IPS-11a (cell line): Measurements from ENCODE around the gene GRM7.

Experiments used
- H3K4me3 ChIP-seq: one replicate; pipeline ENCODE4 v1.5.1; 2013; ENCODE audit warnings: low read depth, low read length, control low read depth

GRM7 gene

DNA sequence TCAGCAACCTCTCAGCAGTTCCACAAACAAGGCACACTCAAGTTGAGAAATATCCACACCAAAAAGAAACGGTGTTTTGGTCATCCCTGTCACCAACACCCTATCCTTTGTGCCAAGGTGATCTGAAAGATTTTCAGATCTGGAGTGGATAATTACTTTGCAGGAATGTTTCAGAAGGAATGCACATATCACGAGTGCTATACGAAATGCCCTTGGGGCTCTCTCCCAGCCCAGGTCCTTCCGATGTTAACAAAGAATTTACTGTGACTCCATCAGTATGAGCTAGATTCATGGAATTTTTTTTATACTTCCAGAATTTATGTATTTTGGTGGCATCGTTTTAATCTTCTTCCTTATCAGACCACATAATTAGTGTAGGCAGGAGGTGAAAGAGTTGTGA, 105.0 kb downstream of the GRM7 start:
- no peak overlapping the region for H3K4me3 ChIP-seq

DNA sequence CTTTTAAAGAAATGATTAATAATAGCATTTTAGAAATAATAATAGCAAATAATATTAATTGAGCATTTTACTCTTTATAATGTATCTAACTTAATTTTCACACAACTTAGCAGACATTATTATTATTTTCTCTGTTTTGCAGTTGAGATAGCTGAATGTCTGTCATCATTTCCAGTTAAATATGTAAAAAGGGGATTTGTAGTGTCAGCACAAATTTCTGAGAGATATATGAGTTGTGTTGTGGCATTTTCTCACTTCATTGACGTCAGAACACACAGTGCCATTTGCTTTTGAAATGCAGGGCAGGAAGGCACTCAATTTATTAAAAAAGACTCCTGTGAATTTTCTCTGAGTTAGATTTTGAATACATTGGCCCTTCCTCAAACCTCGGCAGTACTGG, 111.0 kb downstream of the GRM7 start:
- H3K4me3 ChIP-seq, result no peak overlapping the region

DNA sequence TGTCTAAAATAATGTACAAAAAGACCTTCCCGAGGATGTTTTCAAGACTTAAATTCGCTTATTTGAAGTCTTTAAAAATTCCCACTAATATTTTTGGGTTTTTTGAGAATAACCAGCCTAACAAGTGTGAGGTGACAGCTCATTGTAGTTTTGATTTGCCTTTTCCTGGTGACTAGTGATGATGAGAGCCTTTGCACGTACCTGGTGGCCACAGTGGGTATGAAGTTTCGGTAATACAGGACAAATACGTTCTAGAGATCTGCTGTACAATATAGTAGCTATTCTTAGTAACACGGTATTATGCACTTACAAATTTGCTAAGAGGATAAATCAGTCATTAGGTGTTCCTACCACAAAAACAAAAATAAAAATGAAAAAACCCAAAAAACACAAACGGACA, 124.9 kb downstream of the GRM7 start:
- H3K4me3 ChIP-seq, result no peak overlapping the region

DNA sequence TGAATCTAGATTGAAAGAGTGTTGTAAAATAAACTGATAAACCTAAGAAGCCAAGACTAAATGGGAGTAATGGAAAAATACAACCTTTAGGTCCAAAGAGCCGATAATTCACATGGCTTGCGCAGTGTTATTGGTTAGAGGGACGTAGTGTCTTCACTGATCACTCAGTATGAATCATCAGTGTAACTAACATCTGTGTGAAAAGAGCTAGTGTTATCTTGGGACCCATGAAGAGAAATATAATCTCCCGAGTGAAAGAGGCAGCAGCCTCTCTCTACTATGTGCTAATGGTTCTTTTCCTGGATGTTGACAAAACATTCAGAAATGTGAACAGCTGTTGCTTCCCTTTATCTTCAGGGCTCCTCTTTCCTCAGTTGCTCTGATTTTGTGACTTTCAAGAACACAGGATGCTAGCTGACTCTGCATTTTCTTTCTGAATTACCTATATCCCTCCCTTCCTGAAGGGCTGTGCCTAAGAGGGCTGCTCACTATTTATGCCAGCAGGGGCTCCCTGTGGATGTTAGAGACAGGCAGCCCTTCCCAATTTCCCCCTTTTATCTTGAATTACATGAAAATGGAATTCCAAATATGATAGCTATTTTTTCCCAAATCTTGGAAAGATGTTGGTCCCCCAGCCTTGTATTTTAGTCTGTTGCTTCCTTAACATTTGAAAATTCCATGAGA, 128.8 kb downstream of the GRM7 start:
- H3K4me3 ChIP-seq, result no peak overlapping the region

DNA sequence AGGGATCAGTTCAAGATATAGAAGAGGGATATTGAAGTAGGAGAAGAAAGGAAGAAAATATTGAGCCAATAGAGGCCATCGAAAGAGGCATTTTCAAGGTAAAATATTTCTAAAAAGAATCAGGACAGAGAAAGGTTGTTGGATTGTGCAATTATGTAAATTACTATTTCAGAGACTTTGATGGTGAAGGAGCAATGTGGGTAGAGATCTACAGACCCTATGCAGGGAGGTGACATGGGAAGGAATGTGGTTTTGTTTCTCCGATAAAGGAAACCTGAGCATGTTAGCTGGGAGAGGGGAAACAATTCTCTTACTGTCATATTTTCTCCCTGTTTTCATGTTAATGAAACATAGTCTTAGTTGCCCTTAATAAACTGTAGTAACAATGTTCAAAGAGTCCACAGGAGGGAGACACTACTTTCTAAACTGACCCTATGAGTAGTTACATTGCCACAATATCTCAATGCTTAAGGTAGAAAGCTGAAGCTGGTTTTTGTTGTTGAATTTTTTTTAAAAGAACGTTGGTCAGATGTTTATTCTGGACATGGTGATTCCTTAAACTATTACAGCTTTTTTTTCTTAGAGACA, 133.3 kb downstream of the GRM7 start:
- no peak overlapping the region for H3K4me3 ChIP-seq

DNA sequence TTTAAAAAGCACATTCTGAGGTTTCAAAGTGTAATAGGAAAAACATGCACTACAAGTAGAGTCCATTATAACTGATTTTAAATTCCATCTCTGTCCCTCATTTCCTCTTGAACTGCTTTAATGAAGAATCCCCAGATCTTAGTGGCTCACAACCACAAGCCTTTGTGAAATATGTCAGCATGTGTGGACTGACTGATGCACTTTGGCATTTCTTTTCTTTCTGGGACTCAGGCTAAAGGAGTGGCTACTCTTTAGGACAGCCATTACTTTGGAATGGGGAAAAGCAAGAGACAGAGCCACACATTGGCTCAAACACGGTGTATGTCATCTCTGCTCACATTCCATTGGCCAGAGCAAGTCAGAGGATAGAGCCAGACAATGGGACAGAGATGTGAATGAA, 139.6 kb downstream of the GRM7 start:
- no peak overlapping the region for H3K4me3 ChIP-seq

DNA sequence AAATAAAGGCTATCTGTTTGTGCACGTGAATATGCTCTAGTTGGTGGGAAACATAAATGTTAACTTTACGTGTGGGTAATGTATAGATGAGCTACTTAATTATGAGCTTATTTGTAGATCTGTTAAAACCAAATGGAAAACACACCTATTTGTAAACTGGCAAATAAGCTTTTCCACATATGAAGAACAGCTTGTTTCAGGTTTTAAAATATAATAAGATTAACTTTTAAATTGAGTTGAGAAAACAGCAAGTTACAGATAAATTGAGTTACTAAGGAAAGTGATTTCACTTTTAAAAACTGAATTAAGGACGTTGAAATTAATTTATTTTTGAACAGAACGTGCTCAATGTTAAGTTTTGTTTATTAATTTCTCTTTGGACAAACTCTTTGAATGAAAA, 140.5 kb downstream of the GRM7 start:
- no peak overlapping the region for H3K4me3 ChIP-seq

DNA sequence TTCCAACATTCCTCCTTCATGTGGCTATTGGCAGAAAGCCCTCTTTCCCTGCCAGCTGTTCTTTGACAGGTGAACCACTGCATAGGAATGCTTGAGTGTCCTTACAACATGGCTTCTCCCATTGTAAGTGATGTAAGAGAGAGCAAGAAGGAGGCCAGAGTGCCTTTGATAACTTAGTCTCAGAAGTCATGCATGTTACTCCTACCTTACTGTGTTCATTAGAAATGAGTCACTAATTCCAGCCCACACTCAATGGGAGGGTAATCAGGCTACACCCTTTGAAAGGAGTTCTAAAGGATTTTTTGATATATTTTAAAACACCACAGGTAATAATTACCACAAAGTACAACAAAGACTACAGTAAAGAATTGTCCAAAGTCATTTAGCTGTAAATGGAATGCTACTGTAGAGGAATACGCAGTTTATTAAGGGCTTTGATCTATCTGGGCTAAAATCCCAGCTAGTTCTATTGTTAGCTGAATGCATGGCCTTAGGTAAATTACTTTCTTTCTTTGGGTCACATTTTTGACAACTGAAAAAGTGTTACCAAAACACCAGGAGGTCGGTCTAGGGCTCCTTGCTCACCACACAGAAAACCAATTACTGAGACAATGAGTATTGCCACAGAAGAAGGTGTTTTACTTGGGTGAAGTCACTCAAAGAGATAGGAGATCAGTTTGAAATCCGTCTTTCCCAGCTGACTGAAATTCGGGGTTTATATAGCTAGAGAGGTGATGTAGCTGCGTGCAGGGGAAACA, 154.9 kb downstream of the GRM7 start:
- H3K4me3 ChIP-seq, result no peak overlapping the region

DNA sequence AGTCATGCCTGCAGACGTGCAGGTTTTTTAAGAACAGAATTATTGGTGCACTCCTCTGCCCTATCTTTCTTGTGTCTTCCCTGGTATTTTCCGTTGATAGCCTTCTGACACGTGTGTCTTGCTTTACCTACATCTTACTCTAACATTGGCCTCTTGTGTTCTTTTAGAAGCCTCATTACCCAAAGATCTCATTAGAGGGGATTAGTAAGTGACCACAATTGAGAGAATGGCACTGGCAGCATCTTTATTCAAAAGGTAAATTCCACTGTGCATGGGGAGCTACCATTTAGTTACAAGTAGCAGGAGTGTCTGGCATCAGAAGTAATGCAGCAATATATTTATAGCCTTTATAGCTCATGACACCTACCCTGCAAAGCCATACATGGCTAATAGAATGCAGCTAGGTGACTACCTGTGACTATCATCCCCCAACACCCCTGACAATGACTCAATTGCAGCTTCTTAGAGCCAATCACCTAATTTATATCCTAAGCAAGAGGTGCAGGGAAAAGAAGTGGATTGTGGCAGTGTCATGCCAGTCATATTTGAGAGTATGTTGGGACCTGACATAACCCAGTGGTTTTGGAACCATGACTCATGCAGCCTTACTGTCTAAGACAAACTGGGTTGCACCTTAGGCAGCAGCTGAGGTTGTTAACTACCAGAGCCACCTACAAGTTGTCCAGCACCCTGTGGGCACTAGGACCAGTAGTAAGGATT, 164.8 kb downstream of the GRM7 start:
- no peak overlapping the region for H3K4me3 ChIP-seq

DNA sequence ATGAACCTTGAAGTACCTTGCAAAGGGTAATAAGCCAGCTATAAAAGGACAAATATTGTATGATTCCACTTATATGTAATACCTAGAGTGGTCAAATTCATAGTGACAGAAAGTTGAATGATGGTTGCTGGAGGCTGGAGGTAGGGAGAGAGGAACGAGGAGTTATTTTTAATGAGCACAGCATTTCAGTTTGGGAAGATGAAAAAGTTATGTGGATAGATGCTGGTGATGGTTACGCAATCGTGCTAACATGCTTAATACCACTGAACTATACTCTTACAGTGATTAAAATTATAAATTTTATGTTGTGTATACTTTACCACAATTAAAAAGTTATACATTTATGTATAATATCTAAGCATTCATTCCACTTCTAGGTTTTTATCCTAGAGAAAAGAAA, 168.6 kb downstream of the GRM7 start:
- H3K4me3 ChIP-seq, result no peak overlapping the region

DNA sequence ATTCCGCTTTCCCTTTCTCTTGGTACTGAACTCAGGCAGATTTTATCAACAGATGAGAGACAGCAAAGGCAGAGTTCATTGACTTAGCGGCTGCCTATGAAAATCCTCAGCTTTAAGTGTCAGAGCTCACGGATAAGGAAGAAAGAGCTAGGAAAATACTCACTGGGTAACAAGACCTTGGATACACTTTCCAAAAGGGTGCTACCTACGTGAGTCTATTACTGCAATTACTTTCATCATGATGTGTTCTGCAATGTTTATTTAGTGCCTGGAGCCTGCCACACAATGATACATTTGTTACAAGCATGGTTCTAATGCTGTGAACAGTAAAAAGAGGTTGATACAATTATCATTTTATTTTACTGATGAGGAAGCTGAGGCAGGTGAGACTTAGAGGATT, 177.5 kb downstream of the GRM7 start:
- H3K4me3 ChIP-seq, result no peak overlapping the region

DNA sequence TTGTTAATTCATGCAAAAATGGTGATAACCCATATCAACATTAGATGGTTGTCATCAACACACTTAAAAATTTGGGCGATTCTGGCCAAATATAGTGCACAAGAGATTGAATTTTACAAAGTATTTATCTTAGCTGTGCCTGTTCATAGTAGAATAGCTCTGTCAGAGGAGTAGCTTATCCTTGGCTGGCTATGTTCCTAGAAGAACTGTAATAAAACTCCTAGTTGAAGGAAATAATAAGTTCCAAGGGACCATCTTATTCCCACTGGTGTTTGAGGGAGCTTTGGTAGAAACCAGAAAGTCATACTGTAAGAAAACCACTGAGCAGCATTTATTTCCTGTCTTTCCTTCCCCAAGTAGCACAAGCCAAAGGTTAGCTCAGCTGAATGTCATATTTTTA, 201.8 kb downstream of the GRM7 start:
- H3K4me3 ChIP-seq, result no peak overlapping the region

DNA sequence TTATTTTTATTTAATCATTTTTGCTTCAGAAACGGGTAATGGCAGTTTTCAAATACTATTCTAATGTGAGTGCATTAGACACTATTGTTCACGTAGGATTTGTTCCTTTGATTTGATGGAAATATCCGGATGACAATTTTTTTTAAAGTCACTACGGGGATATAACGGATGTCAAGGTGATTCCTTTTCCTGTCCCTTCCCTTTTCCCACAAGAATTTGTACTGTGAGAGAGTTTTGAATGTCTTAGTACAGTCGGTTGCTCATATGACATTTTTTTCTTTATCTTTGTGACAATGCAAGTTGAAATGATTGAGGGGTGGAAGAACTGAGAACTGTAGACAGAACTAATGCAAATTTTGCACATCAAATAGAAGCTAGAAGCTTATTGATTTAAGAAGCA, 209.5 kb downstream of the GRM7 start:
- H3K4me3 ChIP-seq, result no peak overlapping the region

DNA sequence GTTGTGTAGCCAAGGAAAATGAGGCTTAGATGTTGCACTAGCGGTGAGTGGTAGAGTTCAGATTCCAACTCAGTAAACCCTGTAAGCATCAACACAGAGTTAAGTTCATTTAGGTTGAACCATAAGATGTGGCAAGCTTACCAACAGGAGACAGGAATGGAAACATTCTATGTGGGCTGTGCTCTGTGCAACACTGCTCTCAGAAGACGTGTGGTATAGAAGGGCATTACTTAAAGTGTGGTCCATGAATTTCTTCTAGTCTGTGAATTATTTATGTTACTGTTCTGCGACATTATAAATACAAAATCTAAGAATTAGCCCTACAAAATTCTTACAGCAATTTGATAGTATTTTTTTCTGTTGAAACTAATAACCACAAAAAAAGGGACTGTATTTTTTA, 213.3 kb downstream of the GRM7 start:
- no peak overlapping the region for H3K4me3 ChIP-seq

DNA sequence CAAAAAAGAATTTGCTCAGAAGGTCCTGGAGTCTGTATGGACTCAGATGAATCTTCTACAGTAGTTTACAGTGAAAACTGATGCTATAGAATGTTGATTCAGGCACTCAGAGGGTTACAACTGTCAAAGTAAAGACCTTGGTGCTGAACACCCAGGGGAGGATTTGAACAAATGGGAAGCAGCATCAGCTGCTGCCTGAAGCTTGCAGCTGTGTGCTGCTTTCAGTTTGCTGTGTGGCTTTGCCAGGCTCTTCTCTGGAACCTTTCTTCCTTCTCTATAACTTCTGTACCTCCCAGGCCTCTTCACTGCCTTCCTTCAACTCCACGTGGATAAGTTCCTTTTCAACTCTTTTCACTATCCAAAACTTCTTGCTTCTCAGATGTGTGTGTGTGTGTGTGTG, 214.2 kb downstream of the GRM7 start:
- no peak overlapping the region for H3K4me3 ChIP-seq

DNA sequence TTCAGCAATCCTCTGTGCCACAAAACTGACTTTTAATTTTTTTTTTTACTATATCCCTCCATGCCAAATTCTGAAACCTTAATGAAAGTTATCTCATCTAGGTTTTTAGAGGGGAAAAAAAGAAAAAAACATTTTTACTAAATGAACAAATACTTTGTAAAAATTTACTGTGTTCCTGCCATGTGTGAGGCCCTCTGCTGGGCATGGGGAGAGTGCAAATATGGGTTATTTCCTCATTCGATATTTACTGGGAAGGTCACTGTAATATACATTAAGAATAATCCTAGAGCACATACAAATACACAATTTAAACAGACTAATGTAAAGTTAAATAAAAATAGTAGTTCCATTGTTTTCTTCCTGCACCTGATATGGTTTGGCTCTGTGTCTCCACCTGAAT, 215.0 kb downstream of the GRM7 start:
- no peak overlapping the region for H3K4me3 ChIP-seq

DNA sequence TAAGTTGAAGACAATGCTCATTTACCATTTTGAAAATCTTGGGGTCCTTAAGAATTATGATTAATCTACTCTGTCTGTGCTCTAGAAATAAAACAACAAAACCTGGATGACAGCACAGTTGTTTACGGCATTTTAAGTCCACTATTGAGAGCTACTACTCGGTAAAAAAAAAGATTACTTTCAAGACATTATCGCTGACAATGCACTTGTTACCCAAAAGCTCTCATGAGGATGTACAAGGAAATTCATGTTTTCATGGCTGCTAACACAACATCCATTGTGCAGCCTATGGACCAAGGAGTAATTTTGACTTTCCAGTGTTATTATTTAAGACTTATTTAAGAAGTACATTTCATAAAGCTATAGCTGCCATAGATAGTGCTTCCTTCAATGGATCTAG, 221.3 kb downstream of the GRM7 start:
- H3K4me3 ChIP-seq, result no peak overlapping the region

DNA sequence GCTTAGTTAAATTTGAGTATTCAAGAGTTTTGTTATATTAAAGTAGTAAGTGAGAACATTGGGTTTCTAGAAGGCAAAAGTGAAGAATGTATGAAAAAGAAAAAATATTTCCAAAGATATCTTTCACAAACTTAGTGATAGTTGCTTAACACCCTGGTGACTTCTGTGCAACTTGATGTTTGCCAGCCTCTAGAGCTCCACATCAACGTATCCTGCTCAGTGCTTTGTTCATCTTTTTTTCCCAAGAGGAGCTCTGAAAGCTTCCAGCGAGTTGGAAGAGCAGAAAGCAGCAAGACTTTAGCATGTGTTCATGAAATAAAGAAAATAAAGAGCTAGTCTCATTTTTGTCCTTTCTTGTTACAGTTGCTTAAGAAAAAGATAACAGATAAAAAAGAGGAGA, 225.5 kb downstream of the GRM7 start:
- H3K4me3 ChIP-seq, result no peak overlapping the region

DNA sequence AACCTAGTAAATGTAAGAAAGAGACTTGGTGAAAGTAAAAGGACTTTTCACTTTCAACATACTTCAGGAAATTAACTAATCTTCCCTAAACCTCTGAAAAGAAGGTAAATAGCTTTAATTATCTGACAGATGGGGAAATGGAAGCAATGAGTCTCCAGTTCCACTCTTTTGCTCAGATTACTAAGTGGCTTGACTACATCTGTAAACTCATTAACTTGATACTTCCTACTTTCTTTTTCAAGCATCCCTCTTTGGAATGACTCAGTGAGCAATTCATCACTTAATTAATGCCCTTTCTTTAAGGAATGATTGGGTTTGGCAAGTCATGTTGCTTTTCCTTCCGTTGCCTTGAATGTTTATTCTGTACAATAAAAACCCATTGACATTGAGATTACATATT, 234.2 kb downstream of the GRM7 start:
- H3K4me3 ChIP-seq, result no peak overlapping the region

DNA sequence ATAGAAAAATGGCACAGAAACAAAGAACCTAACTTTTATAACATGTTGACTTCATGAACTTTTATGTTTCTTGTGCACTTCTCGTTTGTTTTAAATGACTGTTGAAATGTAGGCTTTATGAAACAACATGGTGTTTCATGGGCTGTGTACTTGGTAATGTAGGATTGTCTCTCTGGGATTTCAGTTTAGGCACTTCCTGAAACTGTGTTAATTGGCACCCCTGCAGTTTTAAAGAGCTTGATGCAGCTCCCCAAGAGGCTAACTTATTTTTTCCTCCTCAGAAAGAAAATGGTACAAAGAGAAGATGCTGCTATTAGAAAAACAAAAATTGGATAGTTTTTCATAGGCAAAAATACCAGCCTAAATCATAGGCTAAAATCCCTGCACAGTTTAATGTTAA, 239.2 kb downstream of the GRM7 start:
- H3K4me3 ChIP-seq, result no peak overlapping the region

DNA sequence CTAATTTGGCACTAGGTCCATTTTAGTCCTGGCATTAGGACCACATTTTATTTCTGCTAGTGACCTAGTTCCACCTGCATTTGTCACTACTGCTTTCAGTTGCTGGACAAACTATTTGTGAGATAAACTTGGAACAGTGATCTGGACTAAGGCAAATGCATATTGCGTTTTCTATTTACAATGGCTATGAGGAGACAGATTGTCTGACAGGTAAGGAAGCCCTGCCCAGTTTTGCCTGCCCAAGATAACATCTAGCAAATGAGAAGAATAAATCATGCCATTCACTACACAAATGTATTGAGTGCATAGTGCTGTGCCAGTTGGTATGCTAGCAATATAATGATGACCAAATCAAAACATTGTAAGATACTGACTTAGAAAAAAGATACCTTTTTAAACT, 245.7 kb downstream of the GRM7 start:
- H3K4me3 ChIP-seq, result no peak overlapping the region

DNA sequence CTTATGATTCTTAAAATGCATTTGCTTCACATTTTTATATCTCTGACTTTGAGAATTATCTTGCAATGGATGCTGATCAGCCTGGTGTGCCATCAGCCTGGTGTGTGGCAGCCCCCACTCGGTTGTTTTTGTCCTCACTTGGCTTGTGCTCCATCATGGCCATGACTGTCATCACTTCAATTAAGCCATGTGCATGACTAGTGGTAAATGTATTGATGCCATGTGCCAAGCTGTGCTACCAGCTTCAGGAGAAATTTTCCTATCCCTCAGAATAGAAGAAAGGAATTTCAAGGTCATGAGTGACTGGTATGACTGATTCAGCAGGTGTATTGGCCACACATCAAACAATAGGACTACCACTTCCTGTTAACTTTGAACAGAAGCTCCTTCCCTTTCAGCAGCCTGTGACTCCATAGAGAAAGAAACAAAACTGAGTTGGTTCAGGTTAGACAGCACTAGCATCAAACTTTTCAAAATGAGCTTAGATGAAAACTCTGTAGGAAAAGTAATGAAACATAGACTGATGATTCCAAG, 251.7 kb downstream of the GRM7 start:
- H3K4me3 ChIP-seq, result no peak overlapping the region
